Adrenal gland (tissue), 19 donors: Measurements from ENCODE around the gene PPM1J. TPM values are rescaled to one million over a fixed set of nuclear protein-coding genes. Genes with fewer than 3 reads are reported as not detected.
A peak's percentile ranks its signal among the peaks of the same experiment; 100 is the strongest.

ENCODE experiments used
- DNase-seq, 7 donors: peaks; one replicate each; pipeline ENCODE4 v3.0.0-alpha.2; 2019 to 2020
- H3K27ac ChIP-seq, 5 donors: fragments of 200-600 bp; sonication (generic) in 4 of 5; 1 replicate in 3 of 5; 2 replicates in 2 of 5; pipeline versions ENCODE4 v1.5.1 to v1.8.0; 2016 to 2020; ENCODE audit warnings: mild to moderate bottlenecking in 1 of 5
- H3K27me3 ChIP-seq: fragments of 200-600 bp; 2 replicates; pipeline ENCODE4 v1.8.0; 2021
- H3K36me3 ChIP-seq, 2 donors: fragments of 200-600 bp; replicated peaks in 1 of 2; 1 replicate in 1 of 2; 2 replicates in 1 of 2; pipeline versions ENCODE4 v1.5.1 to v1.8.0; 2018 to 2022
- H3K4me1 ChIP-seq, 2 donors: fragments of 200-600 bp; replicated peaks in 1 of 2; 1 replicate in 1 of 2; 2 replicates in 1 of 2; pipeline versions ENCODE4 v1.5.1 to v1.8.0; 2018 to 2021
- H3K4me3 ChIP-seq, 4 donors: fragments of 200-600 bp; sonication (generic) in 3 of 4; one replicate each; pipeline ENCODE4 v1.5.1; 2016 to 2018
- H3K9me3 ChIP-seq, 3 donors: fragments of 200-600 bp; sonication (generic) in 1 of 3; replicated peaks in 1 of 3; 1 replicate in 2 of 3; 2 replicates in 1 of 3; pipeline versions ENCODE4 v1.5.1 to v1.8.0; 2016 to 2021
- CTCF ChIP-seq, 6 experiments: fragments of 450-650 bp in 4 of 6; fragments of 200-600 bp in 2 of 6; sonication (generic) in 1 of 6; IDR thresholded peaks; 1 replicate in 5 of 6; 2 replicates in 1 of 6; pipeline versions ENCODE4 v1.5.1 to v1.8.0; 2016 to 2021; ENCODE audit warnings: antibody characterized with exemption in 6 of 6, mild to moderate bottlenecking in 2 of 6, moderate library complexity in 1 of 6
- POLR2A ChIP-seq, 2 donors: fragments of 450-650 bp; IDR thresholded peaks; one replicate each; pipeline ENCODE4 v1.6.1; 2017; ENCODE audit warnings: antibody characterized with exemption in 2 of 2, mild to moderate bottlenecking in 2 of 2, moderate library complexity in 1 of 2
- WGBS, 4 donors: extraction: QIAGEN DNeasy Blood & Tissue Kit in 2 of 4; methylation state at CpG; one replicate each; pipeline versions ENCODE4 v1.1.5 to v1.1.7; 2013 to 2017; 5-methylcytosine and 5-hydroxymethylcytosine counted together
- intact Hi-C, 2 donors: fragments of 100-400 bp; cut with DNase I; formaldehyde crosslinking; loops; one replicate each; pipeline versions ENCODE4 v1.14.1 to v1.15.0; 2022 to 2023
- long read RNA-seq, 10 donors: library from polyadenylated mRNA in 3 of 10; unstranded in 2 of 10; stranded (forward) in 1 of 10; transcript quantifications; one replicate each; pipeline ENCODE4 v2.0.0 and lab custom pipeline, GENCODE V29; 2021 to 2026
- polyA plus RNA-seq, 3 donors: library from polyadenylated mRNA; stranded (reverse); fragments of 200-250 nt in 2 of 3; fragments of 350-450 nt in 1 of 3; fragmentation: Illumina TruSeq in 1 of 3; extraction: RNeasy Lipid Tissue Mini Kit (QIAGEN cat#74804) in 1 of 3; gene quantifications; one replicate each; pipeline ENCODE4 v1.2.3, GENCODE V29; 2013 to 2014
- total RNA-seq, 9 donors: library from RNA; depleted of rRNA in 4 of 9; stranded (reverse); fragments of >200 nt in 4 of 9; fragments of 120-200 nt in 1 of 9; fragmentation: NEBNext Ultra II Directional in 1 of 9; extraction: Animal tissue kit (Norgen Biotek cat#: 25700) in 1 of 9; gene quantifications; one replicate each; pipeline versions ENCODE4 v1.1.0 to v1.2.4, GENCODE V29; 2013 to 2023
- donor health status: healthy with polysubstance abuse.
- donor health status: Bipolar disorder and iron deficiency.
- donor health status: DM: yes; HTN: yes; CAD: no.
- donor health status: DM: no; HTN: no; CAD: no.
- donor health status: DM: no; HTN: no; CAD: no.
- donor health status: DM: yes; HTN: yes; CAD: no.

The PPM1J gene
- total RNA-seq (1 to 10 TPM in 3 of 9 donors, under 1 TPM in 5, not detected in 1; 0.31 to 4.7 (median 0.72) TPM), polyA plus RNA-seq (1 to 10 TPM; 1.7 to 5.1 (median 2.7) TPM)
- long read RNA-seq, donor 1, result 0 reads
- long read RNA-seq, donor 2, result 0 reads
- long read RNA-seq, donor 3, result 0 reads
- long read RNA-seq, donor 4, partial matches to known transcripts, result 0 of 1 reads
- long read RNA-seq, donor 4, other reads (novel, unspliced or antisense), result 1 of 1 reads
- long read RNA-seq, donor 5, partial matches to known transcripts, result 0 of 4 reads
- long read RNA-seq, donor 5, other reads (novel, unspliced or antisense), result 0 of 4 reads
- long read RNA-seq, donor 6, partial matches to known transcripts, result 0 of 4 reads
- long read RNA-seq, donor 6, other reads (novel, unspliced or antisense), result 1 of 4 reads
- long read RNA-seq, donor 7, result 0 reads
- long read RNA-seq, donor 8, result 0 reads
- long read RNA-seq, donor 9, result 0 reads
- long read RNA-seq, donor 10, result 0 reads

- DNase-seq, result peak; percentile 97 to 99 (median 99)
- no peaks in the 10 kb centered on the region for H3K36me3 ChIP-seq
- H3K4me3 ChIP-seq, result peak within 1 kb of the TSS in 2 of 4 donors; percentile 34 to 68
- peak within 1 kb of the TSS in 3 of 5 donors; percentile 35 to 70 (median 49) for H3K27ac ChIP-seq
- no peaks in the 10 kb centered on the region for H3K9me3 ChIP-seq
- peaks cover 19 to 24% of the 10 kb centered on the region in 2 donors for H3K4me1 ChIP-seq
- intact Hi-C loops, result loop anchor here in 1 of 2 donors (10.0 kb wide), 1 partner anchor 329 kb away; no protein-coding TSS in a partner anchor
- 0 to 1% (median 0%) methylated on average over 14 to 51 of the region's 51 CpGs for WGBS, 4 donors
- TF ChIP-seq POLR2A (IDR thresholded peaks at IDR 0.05) (peak; percentile 44 to 61), CTCF (IDR thresholded peaks at IDR 0.05) (peak in 1 of 6 experiments; percentile 4)
- no peaks in the 10 kb centered on the region for H3K27me3 ChIP-seq
These were observed at the start of gene PPM1J for GRCh38 chr1:112715264-112716053. PPM1J (minus strand) TSS chr1:112715332; CDS start chr1:112715301, 31 bp downstream.

- intact Hi-C loops, result no loop called here
- no peaks in the 10 kb centered on the region for H3K4me1 ChIP-seq
- no peak overlapping the region for H3K27ac ChIP-seq
- no peak overlapping the region for H3K4me3 ChIP-seq
- H3K9me3 ChIP-seq, result no peaks in the 10 kb centered on the region
- WGBS, 4 donors, result 73 to 80% (median 79%) methylated on average over 12 of the region's 12 CpGs
- DNase-seq, result no peak
- no peaks in the 10 kb centered on the region for H3K27me3 ChIP-seq
- TF ChIP-seq POLR2A (IDR thresholded peaks at IDR 0.05) (no peak), CTCF (IDR thresholded peaks at IDR 0.05) (no peak)
- no peaks in the 10 kb centered on the region for H3K36me3 ChIP-seq
These were observed 47.7 kb upstream of the PPM1J start for GRCh38 chr1:112762541-112763500.

- TF ChIP-seq CTCF (IDR thresholded peaks at IDR 0.05), result no peak
- TF ChIP-seq POLR2A (IDR thresholded peaks at IDR 0.05), result no peak
- Histone ChIP-seq H3K36me3 (no peaks in the 10 kb centered on the region), H3K27me3 (no peaks in the 10 kb centered on the region), H3K4me1 (no peaks in the 10 kb centered on the region), H3K27ac (no peak overlapping the region), H3K4me3 (no peak overlapping the region), H3K9me3 (no peaks in the 10 kb centered on the region)
- intact Hi-C loops, result no loop called here
- 60 to 71% (median 70%) methylated on average over 9 of the region's 9 CpGs for whole genome bisulfite sequencing, 4 donors
- no peak for DNase-seq
These were observed 46.8 kb upstream of the PPM1J start for GRCh38 chr1:112761714-112762480.
